HG03060 (cell line): ENCODE measurements around the gene ATG12.
A peak's percentile ranks its signal among the peaks of the same experiment; 100 is the strongest.
"Not testable (repeated sequence)": the region's sequence is repeated elsewhere in the genome, so short reads cannot be mapped to it uniquely, and the experiment has no call there.

Source experiments
- ATAC-seq: cut with Tn5 transposase; IDR thresholded peaks from one replicate; pipeline ENCODE4 v1.9.1; 2021; ENCODE audit warnings: low read depth, moderate number of reproducible peaks; ENCODE audit not compliant: unreplicated experiment

The ATG12 gene

GRCh38 chr5:115841382-115842088 lies at the start of gene ATG12, which contains the start of gene AP3S1:
Gene ATG12, minus strand, starts transcription at chr5:115841565. Its CDS starts 13 bp downstream, at chr5:115841552.
Gene AP3S1, plus strand, starts transcription at chr5:115841935. Its CDS starts 103 bp downstream, at chr5:115842038.
- ATAC-seq: peak; percentile 64

GRCh38 chr5:115888027-115888426 lies 46.7 kb upstream of the ATG12 start:
- ATAC-seq: no peak

- ATAC-seq: not testable (repeated sequence)
Measured at GRCh38 chr5:115885208-115885607, 43.8 kb upstream of the ATG12 start.

GRCh38 chr5:115884704-115885103 lies 43.3 kb upstream of the ATG12 start:
- no peak for ATAC-seq

GRCh38 chr5:115882434-115882833 lies 41.1 kb upstream of the ATG12 start:
- ATAC-seq: not testable (repeated sequence)

- not testable (repeated sequence) for ATAC-seq
Measured at GRCh38 chr5:115877342-115877741, 36.0 kb upstream of the ATG12 start.

- no peak for ATAC-seq
Measured at GRCh38 chr5:115875447-115875846, 34.1 kb upstream of the ATG12 start.

GRCh38 chr5:115873392-115873791 lies 32.0 kb upstream of the ATG12 start:
- ATAC-seq: no peak

GRCh38 chr5:115872447-115872846 lies 31.1 kb upstream of the ATG12 start:
- ATAC-seq: no peak

- no peak for ATAC-seq
Measured at GRCh38 chr5:115869256-115869795, 28.0 kb upstream of the ATG12 start.

- ATAC-seq: no peak
Measured at GRCh38 chr5:115859378-115859777, 18.0 kb upstream of the ATG12 start.

GRCh38 chr5:115858396-115858795 lies 17.0 kb upstream of the ATG12 start:
- no peak for ATAC-seq

GRCh38 chr5:115857626-115858349 lies 16.4 kb upstream of the ATG12 start:
- no peak for ATAC-seq

GRCh38 chr5:115857057-115857479 lies 15.7 kb upstream of the ATG12 start:
- no peak for ATAC-seq

GRCh38 chr5:115855959-115856358 lies 14.6 kb upstream of the ATG12 start:
- ATAC-seq: no peak

- ATAC-seq: no peak
Measured at GRCh38 chr5:115854139-115854538, 12.8 kb upstream of the ATG12 start.

GRCh38 chr5:115850744-115851416 lies 9.5 kb upstream of the ATG12 start:
- no peak for ATAC-seq

GRCh38 chr5:115849258-115849798 lies 8.0 kb upstream of the ATG12 start:
- no peak for ATAC-seq

- ATAC-seq: no peak
Measured at GRCh38 chr5:115847290-115847689, 5.9 kb upstream of the ATG12 start.

- ATAC-seq: no peak
Measured at GRCh38 chr5:115844321-115844817, 3.0 kb upstream of the ATG12 start.
